ENCODE results near the gene PDE10A.

Gene PDE10A

GRCh38 chr6:165668951-165669350 lies 5.9 kb upstream of the PDE10A start:
- no peaks in the 10 kb centered on the region for H3K9me3 Mint-ChIP-seq
- no peaks in the 10 kb centered on the region for H3K4me1 Mint-ChIP-seq
- no peak for ATAC-seq (ENCODE audit: low read depth)
- H3K27me3 Mint-ChIP-seq: peaks cover 19% of the 10 kb centered on the region
- H3K4me3 Mint-ChIP-seq: no peak overlapping the region
- DNase-seq (ENCODE audit: low spot score in 2 of 2): no peak
- no peak overlapping the region for H3K27ac Mint-ChIP-seq
- no peaks in the 10 kb centered on the region for H3K36me3 Mint-ChIP-seq

GRCh38 chr6:165665384-165665672 lies 2.3 kb upstream of the PDE10A start:
- Mint-ChIP-seq H3K36me3 (no peaks in the 10 kb centered on the region), H3K4me3 (no peak overlapping the region), H3K27me3 (peaks cover 20% of the 10 kb centered on the region), H3K9me3 (no peaks in the 10 kb centered on the region), H3K27ac (no peak overlapping the region), H3K4me1 (no peaks in the 10 kb centered on the region)
- DNase-seq (ENCODE audit: low spot score in 2 of 2) (no peak), ATAC-seq (ENCODE audit: low read depth) (no peak)

DNA sequence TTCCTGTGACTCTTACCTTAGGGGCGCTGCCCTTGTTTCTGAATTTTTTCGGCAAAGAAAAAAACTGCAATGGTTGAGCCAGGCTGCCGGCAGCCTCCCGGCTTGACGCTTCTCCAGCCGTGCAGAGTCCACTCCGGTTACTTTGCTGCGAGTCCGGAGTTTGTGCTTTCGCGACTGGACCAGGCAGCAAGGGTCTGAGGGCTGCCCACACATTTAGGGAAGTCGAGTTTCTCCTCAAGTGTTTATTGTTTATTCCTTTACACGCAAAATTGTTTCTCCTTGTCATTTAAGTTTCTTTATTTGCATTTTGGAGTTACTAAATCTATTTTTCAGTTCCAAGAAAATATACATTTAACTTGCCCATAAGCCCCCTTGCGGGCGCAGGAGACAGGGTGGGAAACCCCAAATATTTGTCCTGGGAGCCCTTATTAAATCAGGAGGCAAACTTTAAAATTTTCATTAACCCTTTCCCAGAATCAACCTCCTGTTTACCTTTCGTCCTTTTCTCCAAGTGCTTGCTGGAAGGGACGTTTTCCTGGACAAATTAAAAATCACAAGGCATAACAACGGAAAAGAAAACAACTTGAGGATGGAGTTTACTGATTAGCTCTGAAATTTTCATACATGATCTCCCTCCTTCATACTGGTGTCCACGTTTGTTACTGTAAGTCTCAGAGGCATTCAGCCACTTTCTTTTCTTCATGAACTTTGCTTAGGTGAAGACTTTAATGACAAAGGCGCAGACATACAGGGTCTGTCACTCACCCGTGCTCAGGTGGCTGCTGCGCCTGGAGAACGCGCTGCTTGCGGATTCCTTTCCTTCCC lies 1.7 kb upstream of the PDE10A start:
- Mint-ChIP-seq H3K9me3 (no peaks in the 10 kb centered on the region), H3K27ac (no peak overlapping the region), H3K4me1 (no peaks in the 10 kb centered on the region), H3K27me3 (peaks cover 20% of the 10 kb centered on the region), H3K36me3 (no peaks in the 10 kb centered on the region), H3K4me3 (no peak overlapping the region)
- DNase-seq (ENCODE audit: low spot score in 2 of 2) (no peak), ATAC-seq (ENCODE audit: low read depth) (no peak)

DNA sequence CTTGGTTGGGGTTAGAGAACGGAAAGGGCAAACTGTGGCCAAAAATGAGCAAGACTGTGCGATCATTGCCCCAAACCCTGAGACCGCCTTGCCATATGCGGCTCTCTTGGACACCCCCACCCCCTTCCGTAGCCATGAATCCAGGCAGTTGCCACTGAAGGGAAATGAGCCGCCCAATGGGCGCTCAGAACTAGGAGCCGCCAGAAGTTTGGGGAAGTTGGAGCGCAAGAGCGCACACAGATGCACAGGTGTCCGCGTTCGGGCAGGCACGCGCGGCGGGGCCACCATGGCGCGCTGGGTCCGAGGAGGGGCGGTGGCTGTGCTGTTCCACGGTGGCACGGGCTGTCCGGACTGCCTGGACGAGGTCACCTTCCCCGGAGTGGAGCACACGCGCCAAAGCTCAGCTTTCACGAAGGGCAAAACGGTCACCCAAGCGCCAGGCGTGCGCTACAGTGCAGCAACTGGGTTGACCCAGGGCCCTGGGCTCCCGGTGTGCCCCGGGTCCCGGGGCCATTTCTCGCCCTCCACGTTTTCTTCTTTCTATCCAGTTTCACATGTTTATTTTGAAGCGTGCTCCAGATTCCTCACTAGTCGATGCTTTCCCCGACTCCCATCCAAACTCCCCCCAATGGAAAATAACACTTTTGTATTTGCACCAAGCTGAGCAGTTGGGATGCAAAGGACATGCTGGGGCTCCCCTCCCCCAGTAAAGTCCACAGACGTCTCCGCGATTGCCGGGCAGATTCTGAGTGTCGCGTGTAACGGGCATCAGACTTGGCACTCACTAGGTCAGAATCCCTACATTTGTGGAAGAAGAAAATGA lies 906 bp upstream of the PDE10A start:
- Mint-ChIP-seq H3K27ac (no peak overlapping the region), H3K4me1 (no peaks in the 10 kb centered on the region), H3K4me3 (no peak overlapping the region), H3K27me3 (peaks cover 21% of the 10 kb centered on the region), H3K36me3 (no peaks in the 10 kb centered on the region), H3K9me3 (no peaks in the 10 kb centered on the region)
- ATAC-seq (ENCODE audit: low read depth) (no peak), DNase-seq (ENCODE audit: low spot score in 2 of 2) (no peak)

- no peak overlapping the region for H3K4me3 Mint-ChIP-seq
- H3K27me3 Mint-ChIP-seq: peaks cover 22% of the 10 kb centered on the region
- H3K9me3 Mint-ChIP-seq: no peaks in the 10 kb centered on the region
- no peaks in the 10 kb centered on the region for H3K36me3 Mint-ChIP-seq
- DNase-seq (ENCODE audit: low spot score in 2 of 2) (no peak), ATAC-seq (ENCODE audit: low read depth) (no peak)
- H3K4me1 Mint-ChIP-seq: no peaks in the 10 kb centered on the region
- H3K27ac Mint-ChIP-seq: no peak overlapping the region
These were observed 315 bp upstream of the PDE10A start for GRCh38 chr6:165663377-165663735.

DNA sequence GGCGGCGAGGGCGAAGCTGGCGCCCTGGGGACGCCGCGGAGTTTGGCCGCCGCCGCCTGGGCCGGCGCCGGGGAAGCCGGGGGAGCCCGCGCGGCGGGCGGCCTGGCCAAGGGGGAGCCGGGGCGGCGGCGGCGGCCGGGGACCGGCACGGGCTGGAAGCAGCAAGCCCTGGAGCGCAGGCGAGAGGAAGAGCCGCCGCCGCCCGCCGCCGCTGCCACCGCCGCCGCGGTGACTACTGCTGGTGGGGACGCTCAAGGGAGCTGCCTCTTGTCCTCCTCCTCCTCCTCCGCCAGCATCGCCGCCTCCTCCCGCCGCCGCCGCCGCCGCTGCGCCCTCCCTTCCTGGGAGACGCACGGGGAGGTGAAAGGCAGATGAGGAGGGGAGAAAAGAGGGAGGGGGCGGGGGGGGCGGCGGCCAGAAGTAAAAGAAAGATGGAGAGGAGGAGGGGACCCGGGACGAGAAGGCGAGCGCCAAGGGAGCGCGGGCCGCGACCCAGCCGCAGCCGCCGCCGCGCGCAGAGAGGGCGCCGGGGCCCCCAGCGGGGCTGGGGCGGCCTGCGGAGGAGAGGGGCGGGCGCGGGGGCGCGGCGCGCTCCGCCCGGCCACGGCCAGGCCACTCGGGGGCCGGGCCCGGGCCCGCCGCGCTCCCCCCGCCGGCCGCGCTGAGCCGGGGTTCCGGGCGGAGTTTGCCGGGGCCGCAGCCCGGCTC lies 846 bp downstream of the PDE10A start:
- no peaks in the 10 kb centered on the region for H3K4me1 Mint-ChIP-seq
- DNase-seq (ENCODE audit: low spot score in 2 of 2) (no peak), ATAC-seq (ENCODE audit: low read depth) (no peak)
- no peaks in the 10 kb centered on the region for H3K36me3 Mint-ChIP-seq
- H3K9me3 Mint-ChIP-seq: no peaks in the 10 kb centered on the region
- H3K4me3 Mint-ChIP-seq: peak overlapping the region; percentile 21
- H3K27me3 Mint-ChIP-seq: peaks cover 24% of the 10 kb centered on the region
- no peak overlapping the region for H3K27ac Mint-ChIP-seq

DNA sequence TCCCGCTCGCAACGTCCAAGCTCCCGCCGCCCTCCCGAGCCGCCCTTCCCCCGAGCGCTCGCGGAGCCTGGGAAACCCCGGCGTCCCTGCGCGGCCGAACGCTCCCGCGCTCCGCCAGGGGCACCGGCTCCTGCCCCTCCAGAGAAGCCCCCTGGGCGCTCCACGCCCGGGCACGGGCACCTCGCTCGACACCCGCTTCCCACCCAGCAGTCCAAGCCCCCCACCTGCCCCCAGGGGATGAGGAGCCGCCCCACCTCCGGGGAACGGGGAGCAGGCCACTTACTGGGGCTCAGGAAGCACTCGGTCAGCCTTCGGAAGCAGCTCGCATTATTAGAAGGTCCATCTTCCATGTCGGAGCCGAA lies 1.4 kb downstream of the PDE10A start:
- Mint-ChIP-seq H3K27ac (no peak overlapping the region), H3K4me1 (no peaks in the 10 kb centered on the region), H3K27me3 (peaks cover 22% of the 10 kb centered on the region), H3K4me3 (no peak overlapping the region), H3K9me3 (no peaks in the 10 kb centered on the region), H3K36me3 (no peaks in the 10 kb centered on the region)
- DNase-seq (ENCODE audit: low spot score in 2 of 2) (no peak), ATAC-seq (ENCODE audit: low read depth) (no peak)

GRCh38 chr6:165660857-165661663 lies 2.0 kb downstream of the PDE10A start:
- Mint-ChIP-seq H3K9me3 (no peaks in the 10 kb centered on the region), H3K36me3 (no peaks in the 10 kb centered on the region), H3K4me3 (no peak overlapping the region), H3K27ac (no peak overlapping the region), H3K27me3 (peaks cover 19% of the 10 kb centered on the region), H3K4me1 (no peaks in the 10 kb centered on the region)
- DNase-seq (ENCODE audit: low spot score in 2 of 2) (no peak), ATAC-seq (ENCODE audit: low read depth) (no peak)

DNA sequence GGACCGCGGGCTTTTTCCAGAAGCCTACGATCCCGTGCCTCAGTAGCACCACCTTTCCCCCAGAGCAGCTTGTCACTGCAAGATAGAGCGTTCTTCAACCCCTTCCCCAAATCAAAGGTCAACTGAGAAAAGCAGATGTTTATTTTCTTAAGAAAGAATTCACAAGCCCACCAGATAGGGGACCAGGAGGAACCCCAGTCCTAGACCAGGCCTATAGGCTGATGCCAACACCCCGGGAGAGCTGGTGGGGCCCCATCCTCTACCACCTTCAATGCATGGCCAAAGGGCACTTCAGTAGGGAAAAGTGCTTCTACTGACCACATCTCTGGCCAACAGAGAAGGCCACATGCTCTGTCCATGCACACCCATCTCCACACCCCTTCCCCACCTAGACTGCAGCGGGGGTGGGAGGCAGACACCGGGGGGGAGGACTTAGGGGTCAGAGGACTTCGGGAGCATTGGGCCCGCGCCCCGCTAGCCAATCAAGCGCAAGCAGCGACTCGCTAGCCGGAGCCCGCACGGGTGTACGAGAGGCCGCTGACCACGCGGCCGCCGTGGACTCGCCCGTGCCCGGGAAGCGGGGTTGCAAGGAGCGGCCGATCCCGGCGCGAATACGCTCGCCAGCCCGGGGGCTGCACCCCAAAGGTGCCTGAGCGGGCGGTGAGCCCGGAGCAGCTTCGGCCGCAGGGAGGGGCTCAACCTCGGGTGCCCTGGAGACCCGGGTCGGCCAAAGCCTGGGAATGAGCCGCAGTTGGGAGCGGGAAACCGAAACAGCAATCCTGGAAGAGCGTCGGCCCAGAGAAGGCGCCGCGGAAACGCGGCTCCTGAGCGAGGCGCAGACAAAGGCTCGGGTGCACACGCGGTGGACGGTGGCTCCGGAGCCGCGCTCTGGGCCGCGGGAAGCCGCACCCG lies 2.8 kb downstream of the PDE10A start:
- ATAC-seq (ENCODE audit: low read depth): no peak
- H3K27ac Mint-ChIP-seq: no peak overlapping the region
- peaks cover 17% of the 10 kb centered on the region for H3K27me3 Mint-ChIP-seq
- no peaks in the 10 kb centered on the region for H3K36me3 Mint-ChIP-seq
- no peak for DNase-seq (ENCODE audit: low spot score in 2 of 2)
- no peak overlapping the region for H3K4me3 Mint-ChIP-seq
- no peaks in the 10 kb centered on the region for H3K9me3 Mint-ChIP-seq
- no peaks in the 10 kb centered on the region for H3K4me1 Mint-ChIP-seq

GRCh38 chr6:165658395-165659058 lies 4.5 kb downstream of the PDE10A start:
- DNase-seq (ENCODE audit: low spot score in 2 of 2): no peak
- Mint-ChIP-seq H3K4me3 (no peak overlapping the region), H3K27ac (no peak overlapping the region), H3K4me1 (no peaks in the 10 kb centered on the region), H3K36me3 (no peaks in the 10 kb centered on the region), H3K27me3 (peaks cover 5% of the 10 kb centered on the region), H3K9me3 (no peaks in the 10 kb centered on the region)
- no peak for ATAC-seq (ENCODE audit: low read depth)

GRCh38 chr6:165657325-165657680 lies 5.7 kb downstream of the PDE10A start:
- Mint-ChIP-seq H3K27me3 (peaks cover 4% of the 10 kb centered on the region), H3K27ac (no peak overlapping the region), H3K4me3 (no peak overlapping the region), H3K4me1 (no peaks in the 10 kb centered on the region), H3K9me3 (no peaks in the 10 kb centered on the region), H3K36me3 (no peaks in the 10 kb centered on the region)
- DNase-seq (ENCODE audit: low spot score in 2 of 2): no peak
- ATAC-seq (ENCODE audit: low read depth): no peak

DNA sequence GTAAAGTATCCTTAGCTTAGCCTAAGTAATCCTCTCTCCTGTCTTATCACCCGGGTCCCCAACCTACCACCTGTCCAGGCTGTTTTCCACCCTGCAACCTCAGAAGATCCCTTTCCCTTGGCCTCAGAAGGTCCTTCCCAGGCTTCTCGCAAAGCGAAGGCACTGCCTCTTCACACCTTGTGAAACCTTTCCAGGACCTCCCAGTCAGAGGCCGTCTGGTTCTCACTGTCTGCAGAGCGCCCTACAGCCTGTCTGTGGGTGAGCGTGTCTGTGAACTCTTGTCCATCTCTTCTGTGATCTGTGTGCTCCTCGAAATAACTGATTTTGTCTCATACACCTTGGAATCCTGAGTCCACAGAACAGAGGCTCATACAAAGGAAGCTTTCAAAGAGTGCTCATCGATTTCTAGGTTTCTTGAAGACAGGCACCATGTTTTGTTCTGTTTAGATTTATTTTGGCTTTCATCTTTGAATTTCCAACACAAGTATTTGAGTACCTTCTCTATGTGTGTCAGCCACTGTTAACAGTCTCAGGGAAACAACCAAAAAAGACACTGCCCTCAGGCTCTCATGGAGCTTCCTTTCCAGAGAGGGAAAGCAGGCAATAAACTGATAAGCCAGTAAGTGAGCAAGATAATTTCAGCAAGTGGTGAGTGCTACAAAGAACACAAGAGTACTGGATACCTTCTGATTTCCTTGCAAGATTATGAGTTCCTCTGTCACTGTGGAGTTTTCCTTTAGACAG lies 6.3 kb downstream of the PDE10A start:
- H3K4me1 Mint-ChIP-seq: no peaks in the 10 kb centered on the region
- H3K4me3 Mint-ChIP-seq: no peak overlapping the region
- DNase-seq (ENCODE audit: low spot score in 2 of 2) (no peak), ATAC-seq (ENCODE audit: low read depth) (no peak)
- no peak overlapping the region for H3K27ac Mint-ChIP-seq
- no peaks in the 10 kb centered on the region for H3K36me3 Mint-ChIP-seq
- peaks cover 4% of the 10 kb centered on the region for H3K27me3 Mint-ChIP-seq
- H3K9me3 Mint-ChIP-seq: no peaks in the 10 kb centered on the region

All from memory B cell (primary cell).